ENCODE measurements around the gene DRC7.

The DRC7 gene

DNA sequence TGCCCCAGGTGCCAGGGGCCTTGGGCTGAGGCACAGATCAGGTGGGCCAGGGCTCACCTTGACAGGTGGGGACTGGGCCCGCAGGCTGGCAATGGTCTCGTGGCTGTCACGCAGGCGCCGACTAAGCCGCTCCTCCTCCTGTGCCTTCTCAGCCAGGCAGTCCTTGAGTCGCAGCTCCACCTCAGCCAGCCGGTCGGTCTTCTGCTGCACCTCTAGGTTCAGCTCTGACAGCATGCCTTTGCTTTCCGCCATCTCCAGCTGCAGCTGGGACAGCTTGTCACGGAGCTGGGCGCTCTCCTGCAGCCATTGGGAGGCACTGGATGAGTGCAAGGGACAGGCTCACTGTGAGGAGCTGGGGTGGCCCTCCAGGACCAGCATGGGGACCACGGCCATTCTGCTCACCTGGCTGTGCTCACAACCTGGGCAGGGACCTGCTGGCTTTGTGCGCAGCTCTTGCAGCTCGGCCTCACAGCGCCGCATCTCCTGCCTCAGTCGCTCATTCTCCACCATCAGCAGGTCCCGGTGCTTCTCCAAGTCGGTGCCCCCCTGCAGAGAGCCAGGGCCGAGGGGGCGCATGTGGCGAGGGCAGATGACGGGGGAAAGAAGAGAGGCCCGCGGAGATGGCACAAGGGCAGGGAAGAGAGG is 76.7 kb downstream of the DRC7 start:
- Histone ChIP-seq H3K36me3 (ENCODE audit: control insufficient read depth, low read length) (no peaks in the 10 kb centered on the region), H3K79me2 (ENCODE audit: control insufficient read depth, low read length) (no peaks in the 10 kb centered on the region), H3K4me2 (ENCODE audit: low read length) (no peak overlapping the region), H3K9me3 (ENCODE audit: control insufficient read depth, insufficient read depth, low read length) (no peaks in the 10 kb centered on the region), H3K27me3 (ENCODE audit: control insufficient read depth, low read length) (no peaks in the 10 kb centered on the region), H3K27ac (ENCODE audit: low read depth, low read length) (no peak overlapping the region), H4K20me1 (ENCODE audit: control insufficient read depth, insufficient read depth, low read depth, low read length) (no peaks in the 10 kb centered on the region), H3F3A (ENCODE audit: control insufficient read depth, insufficient read depth) (no peaks in the 10 kb centered on the region), H3K4me1 (ENCODE audit: control insufficient read depth, low read length) (no peaks in the 10 kb centered on the region), H3K4me3 (ENCODE audit: low read length) (no peak overlapping the region), H3K9me2 (replicated peaks; ENCODE audit: control insufficient read depth, low read length) (no peaks in the 10 kb centered on the region)
- TF ChIP-seq EZH2phosphoT487 (IDR thresholded peaks at IDR 0.05; ENCODE audit: borderline replicate concordance, low read length), result no peak
- TF ChIP-seq, protein P1, sequence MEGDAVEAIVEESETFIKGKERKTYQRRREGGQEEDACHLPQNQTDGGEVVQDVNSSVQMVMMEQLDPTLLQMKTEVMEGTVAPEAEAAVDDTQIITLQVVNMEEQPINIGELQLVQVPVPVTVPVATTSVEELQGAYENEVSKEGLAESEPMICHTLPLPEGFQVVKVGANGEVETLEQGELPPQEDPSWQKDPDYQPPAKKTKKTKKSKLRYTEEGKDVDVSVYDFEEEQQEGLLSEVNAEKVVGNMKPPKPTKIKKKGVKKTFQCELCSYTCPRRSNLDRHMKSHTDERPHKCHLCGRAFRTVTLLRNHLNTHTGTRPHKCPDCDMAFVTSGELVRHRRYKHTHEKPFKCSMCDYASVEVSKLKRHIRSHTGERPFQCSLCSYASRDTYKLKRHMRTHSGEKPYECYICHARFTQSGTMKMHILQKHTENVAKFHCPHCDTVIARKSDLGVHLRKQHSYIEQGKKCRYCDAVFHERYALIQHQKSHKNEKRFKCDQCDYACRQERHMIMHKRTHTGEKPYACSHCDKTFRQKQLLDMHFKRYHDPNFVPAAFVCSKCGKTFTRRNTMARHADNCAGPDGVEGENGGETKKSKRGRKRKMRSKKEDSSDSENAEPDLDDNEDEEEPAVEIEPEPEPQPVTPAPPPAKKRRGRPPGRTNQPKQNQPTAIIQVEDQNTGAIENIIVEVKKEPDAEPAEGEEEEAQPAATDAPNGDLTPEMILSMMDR (IDR thresholded peaks at IDR 0.05; ENCODE audit: low read depth, low read length, poor library complexity, severe bottlenecking), result no peak

DNA sequence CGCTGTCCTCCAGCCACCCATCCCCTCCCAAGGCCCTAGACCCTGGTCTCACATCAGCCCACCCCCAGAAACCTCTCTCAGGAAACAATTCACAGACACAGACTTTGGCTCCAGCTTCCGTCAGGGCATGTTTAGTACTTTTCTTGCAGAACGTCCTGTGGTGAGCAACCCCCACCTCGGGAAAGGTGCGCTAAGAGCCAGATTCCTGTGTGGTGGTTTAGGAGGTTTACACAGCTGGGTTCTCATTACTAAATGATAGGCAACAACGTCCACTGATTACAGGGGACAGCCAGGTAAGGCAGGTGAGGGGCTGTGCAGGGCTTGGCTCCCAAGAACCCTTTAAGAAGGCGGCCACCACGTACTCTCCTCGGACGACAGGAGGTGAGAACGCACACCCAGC is 78.4 kb downstream of the DRC7 start:
- H4K20me1 ChIP-seq (ENCODE audit: control insufficient read depth, insufficient read depth, low read depth, low read length), result no peaks in the 10 kb centered on the region
- TF ChIP-seq, protein P1 (IDR thresholded peaks at IDR 0.05; ENCODE audit: low read depth, low read length, poor library complexity, severe bottlenecking), result no peak
- no peak for TF ChIP-seq EZH2phosphoT487 (IDR thresholded peaks at IDR 0.05; ENCODE audit: borderline replicate concordance, low read length)
- no peak overlapping the region for H3K4me3 ChIP-seq (ENCODE audit: low read length)
- H3K9me2 ChIP-seq (replicated peaks; ENCODE audit: control insufficient read depth, low read length), result no peaks in the 10 kb centered on the region
- no peaks in the 10 kb centered on the region for H3K79me2 ChIP-seq (ENCODE audit: control insufficient read depth, low read length)
- no peaks in the 10 kb centered on the region for H3F3A ChIP-seq (ENCODE audit: control insufficient read depth, insufficient read depth)
- H3K36me3 ChIP-seq (ENCODE audit: control insufficient read depth, low read length), result no peaks in the 10 kb centered on the region
- H3K4me1 ChIP-seq (ENCODE audit: control insufficient read depth, low read length), result no peaks in the 10 kb centered on the region
- H3K4me2 ChIP-seq (ENCODE audit: low read length), result no peak overlapping the region
- H3K27ac ChIP-seq (ENCODE audit: low read depth, low read length), result no peak overlapping the region
- H3K9me3 ChIP-seq (ENCODE audit: control insufficient read depth, insufficient read depth, low read length), result no peaks in the 10 kb centered on the region
- no peaks in the 10 kb centered on the region for H3K27me3 ChIP-seq (ENCODE audit: control insufficient read depth, low read length)

DNA sequence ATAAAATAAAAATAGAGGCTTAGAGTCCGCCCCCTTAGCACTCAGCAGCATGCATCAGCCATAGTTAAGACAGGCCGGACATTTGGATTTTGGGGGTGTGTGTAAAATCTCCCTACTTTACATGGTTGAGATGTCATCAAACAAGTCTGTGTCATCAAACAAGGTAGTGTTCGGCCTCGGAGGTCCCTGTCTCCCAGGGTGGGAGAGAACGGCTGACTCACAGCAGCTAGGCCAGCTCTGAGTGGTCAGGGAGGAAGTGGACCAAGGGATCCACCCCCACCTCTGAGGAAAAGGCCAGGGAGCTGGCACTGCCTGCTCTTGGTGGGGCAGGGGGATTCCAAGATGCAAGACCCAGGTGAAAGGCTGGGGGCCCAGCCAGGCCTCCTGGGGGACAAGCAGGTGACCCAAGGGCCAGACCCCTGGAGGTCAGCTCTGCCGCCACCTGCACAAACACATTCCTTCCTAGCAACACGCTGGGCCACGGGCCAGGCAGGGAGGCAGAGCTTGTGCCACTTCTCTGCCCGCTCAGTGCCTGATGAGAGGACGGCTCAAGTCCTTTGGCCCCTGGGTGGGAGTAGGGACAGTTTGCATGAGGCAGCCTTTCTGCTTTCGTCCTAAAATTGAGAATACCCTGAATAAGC is 79.2 kb downstream of the DRC7 start:
- no peaks in the 10 kb centered on the region for H3K79me2 ChIP-seq (ENCODE audit: control insufficient read depth, low read length)
- H3K27ac ChIP-seq (ENCODE audit: low read depth, low read length), result no peak overlapping the region
- TF ChIP-seq, protein P1 (IDR thresholded peaks at IDR 0.05; ENCODE audit: low read depth, low read length, poor library complexity, severe bottlenecking), result no peak
- TF ChIP-seq EZH2phosphoT487 (IDR thresholded peaks at IDR 0.05; ENCODE audit: borderline replicate concordance, low read length), result no peak
- no peaks in the 10 kb centered on the region for H3K27me3 ChIP-seq (ENCODE audit: control insufficient read depth, low read length)
- no peaks in the 10 kb centered on the region for H4K20me1 ChIP-seq (ENCODE audit: control insufficient read depth, insufficient read depth, low read depth, low read length)
- H3K36me3 ChIP-seq (ENCODE audit: control insufficient read depth, low read length), result no peaks in the 10 kb centered on the region
- H3K4me3 ChIP-seq (ENCODE audit: low read length), result no peak overlapping the region
- H3K9me3 ChIP-seq (ENCODE audit: control insufficient read depth, insufficient read depth, low read length), result no peaks in the 10 kb centered on the region
- H3K4me2 ChIP-seq (ENCODE audit: low read length), result no peak overlapping the region
- H3K9me2 ChIP-seq (replicated peaks; ENCODE audit: control insufficient read depth, low read length), result no peaks in the 10 kb centered on the region
- H3F3A ChIP-seq (ENCODE audit: control insufficient read depth, insufficient read depth), result no peaks in the 10 kb centered on the region
- H3K4me1 ChIP-seq (ENCODE audit: control insufficient read depth, low read length), result no peaks in the 10 kb centered on the region

All from DOHH2 (cell line).